Gastrocnemius medialis (tissue), 4 donors: ENCODE measurements around the gene MAP3K20.

Experiments
- POLR2A ChIP-seq, 2 donors: fragments of 450-650 bp; IDR thresholded peaks; one replicate each; pipeline ENCODE4 v1.6.1; 2017; ENCODE audit warnings: antibody characterized with exemption in 2 of 2, mild to moderate bottlenecking in 2 of 2, moderate library complexity in 2 of 2
- TF ChIP-seq, protein P1 (sequence below), 5 experiments: fragments of 450-650 bp in 3 of 5; fragments of 200-600 bp in 2 of 5; sonication (generic) in 2 of 5; IDR thresholded peaks in 4 of 5; conservative IDR thresholded peaks in 1 of 5; 1 replicate in 4 of 5; 2 replicates in 1 of 5; pipeline ENCODE4 v1.5.1; 2016 to 2019; ENCODE audit warnings: antibody characterized with exemption in 5 of 5, mild to moderate bottlenecking in 3 of 5, moderate library complexity in 3 of 5

DNA sequence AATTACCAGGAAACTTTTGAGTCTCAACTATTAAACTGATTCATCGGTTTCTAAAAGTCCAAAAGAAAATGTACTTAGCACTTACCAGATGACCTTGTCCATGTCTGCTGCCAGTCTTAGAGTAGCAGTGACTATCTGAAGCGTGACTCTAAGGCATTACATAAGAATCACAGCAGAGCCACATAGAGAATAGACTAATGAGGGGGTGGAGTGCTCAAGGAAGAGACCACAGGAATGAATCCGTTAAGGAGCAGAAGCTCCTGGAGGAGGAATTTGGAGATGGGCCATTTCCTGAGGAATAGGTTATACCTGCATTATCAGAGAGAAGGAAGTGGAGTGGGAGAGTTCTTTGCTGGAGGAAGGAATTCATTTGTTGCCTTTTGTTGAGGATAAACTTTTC lies 116.0 kb downstream of the MAP3K20 start:
- TF ChIP-seq, protein P1, sequence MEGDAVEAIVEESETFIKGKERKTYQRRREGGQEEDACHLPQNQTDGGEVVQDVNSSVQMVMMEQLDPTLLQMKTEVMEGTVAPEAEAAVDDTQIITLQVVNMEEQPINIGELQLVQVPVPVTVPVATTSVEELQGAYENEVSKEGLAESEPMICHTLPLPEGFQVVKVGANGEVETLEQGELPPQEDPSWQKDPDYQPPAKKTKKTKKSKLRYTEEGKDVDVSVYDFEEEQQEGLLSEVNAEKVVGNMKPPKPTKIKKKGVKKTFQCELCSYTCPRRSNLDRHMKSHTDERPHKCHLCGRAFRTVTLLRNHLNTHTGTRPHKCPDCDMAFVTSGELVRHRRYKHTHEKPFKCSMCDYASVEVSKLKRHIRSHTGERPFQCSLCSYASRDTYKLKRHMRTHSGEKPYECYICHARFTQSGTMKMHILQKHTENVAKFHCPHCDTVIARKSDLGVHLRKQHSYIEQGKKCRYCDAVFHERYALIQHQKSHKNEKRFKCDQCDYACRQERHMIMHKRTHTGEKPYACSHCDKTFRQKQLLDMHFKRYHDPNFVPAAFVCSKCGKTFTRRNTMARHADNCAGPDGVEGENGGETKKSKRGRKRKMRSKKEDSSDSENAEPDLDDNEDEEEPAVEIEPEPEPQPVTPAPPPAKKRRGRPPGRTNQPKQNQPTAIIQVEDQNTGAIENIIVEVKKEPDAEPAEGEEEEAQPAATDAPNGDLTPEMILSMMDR (IDR thresholded peaks at IDR 0.05 in 4 of 5, conservative IDR thresholded peaks at IDR 0.05 in 1 of 5), result no peak
- no peak for TF ChIP-seq POLR2A (IDR thresholded peaks at IDR 0.05)
